IMR-90 (cell line): ENCODE data around the gene THRB.

Experiments
- BHLHE40 ChIP-seq: fragments of 150-350 bp; IDR thresholded peaks from 2 replicates; pipeline ENCODE4 v1.6.1; 2016; ENCODE audit warnings: mild to moderate bottlenecking, low read depth, low read length
- CTCF ChIP-seq: conservative IDR thresholded peaks from 2 replicates; pipeline ENCODE4 v1.5.1; 2012; ENCODE audit warnings: mild to moderate bottlenecking, low read depth, low read length, improper control_type of control experiment
- MAFK ChIP-seq: IDR thresholded peaks from 2 replicates; pipeline ENCODE4 v1.6.1; 2012; ENCODE audit warnings: low read depth, low read length, improper control_type of control experiment
- MXI1 ChIP-seq: IDR thresholded peaks from 2 replicates; pipeline ENCODE4 v1.6.1; 2012; ENCODE audit warnings: low read depth, mild to moderate bottlenecking, low read length, moderate library complexity, borderline replicate concordance
- POLR2A ChIP-seq: IDR thresholded peaks from 2 replicates; pipeline ENCODE4 v1.6.1; 2012; ENCODE audit warnings: mild to moderate bottlenecking, low read depth, low read length
- RAD21 ChIP-seq: IDR thresholded peaks from 2 replicates; pipeline ENCODE4 v1.6.1; 2012; ENCODE audit warnings: low read length, improper control_type of control experiment
- RFX5 ChIP-seq: IDR thresholded peaks from 2 replicates; pipeline ENCODE4 v1.8.0; 2012; ENCODE audit warnings: low read depth, mild to moderate bottlenecking, low read length, moderate library complexity
- SMC3 ChIP-seq: fragments of 150-350 bp; IDR thresholded peaks from 2 replicates; pipeline ENCODE4 v1.6.1; 2016; ENCODE audit warnings: low read depth, mild to moderate bottlenecking, antibody characterized with exemption, low read length, moderate library complexity

GRCh38 chr3:24253336-24253735 lies 241.3 kb downstream of the THRB start:
- TF ChIP-seq MAFK (no peak), RAD21 (no peak), BHLHE40 (no peak), CTCF (no peak), POLR2A (no peak), SMC3 (no peak), MXI1 (no peak), RFX5 (no peak)
